OCI-LY1 (cell line): ENCODE measurements around the gene DIPK1B.

ENCODE experiments used
- CTCF ChIP-seq: fragments of 200-600 bp; sonication (generic), shearing (Covaris generic); IDR thresholded peaks from 2 replicates; pipeline ENCODE4 v1.5.1; 2017; ENCODE audit warnings: mild to moderate bottlenecking, antibody characterized with exemption, low read length, moderate library complexity, mixed read lengths
- EZH2 ChIP-seq: fragments of 200-600 bp; sonication (generic), shearing (Covaris generic); IDR thresholded peaks from 2 replicates; pipeline ENCODE4 v1.8.0; 2017; ENCODE audit warnings: borderline replicate concordance, mixed run types, mild to moderate bottlenecking, antibody characterized with exemption, low read length, moderate library complexity, mixed read lengths

- TF ChIP-seq CTCF = no peak
- no peak for TF ChIP-seq EZH2
These were observed 52.7 kb downstream of the DIPK1B start for GRCh38 chr9:136765041-136765440.
